HEK293 (cell line): ENCODE results near the gene ADAMTSL5.

Experiments used
- BCL11B ChIP-seq: fragments of 450-650 bp; formaldehyde crosslinking; IDR thresholded peaks from 2 replicates; pipeline ENCODE4 v1.5.1; 2016; ENCODE audit warnings: low read depth, missing biosample characterization, missing genetic modification characterization
- HOXD13 ChIP-seq: sonication (generic); formaldehyde crosslinking; IDR thresholded peaks from 2 replicates; pipeline ENCODE4 v1.8.0; 2022; ENCODE audit warnings: missing genetic modification reagents, borderline replicate concordance
- KLF1 ChIP-seq: fragments of 450-650 bp; formaldehyde crosslinking; IDR thresholded peaks from 2 replicates; pipeline ENCODE4 v1.5.1; 2016; ENCODE audit warnings: missing biosample characterization, missing genetic modification characterization
- MEIS1 ChIP-seq: sonication (generic); formaldehyde crosslinking; IDR thresholded peaks from 2 replicates; pipeline ENCODE4 v1.8.1; 2022; ENCODE audit warnings: missing genetic modification reagents, mild to moderate bottlenecking, borderline replicate concordance
- OSR2 ChIP-seq: fragments of 450-650 bp; formaldehyde crosslinking; IDR thresholded peaks from 2 replicates; pipeline ENCODE4 v1.5.1; 2016; ENCODE audit warnings: missing biosample characterization, missing genetic modification characterization
- PRDM4 ChIP-seq: fragments of 450-650 bp; formaldehyde crosslinking; IDR thresholded peaks from 2 replicates; pipeline ENCODE4 v1.5.1; 2017; ENCODE audit warnings: missing biosample characterization, missing genetic modification characterization
- YY2 ChIP-seq: fragments of 450-650 bp; formaldehyde crosslinking; IDR thresholded peaks from 2 replicates; pipeline ENCODE4 v1.5.1; 2016; ENCODE audit warnings: missing biosample characterization, missing genetic modification characterization
- ZBTB21 ChIP-seq: fragments of 450-650 bp; formaldehyde crosslinking; IDR thresholded peaks from 2 replicates; pipeline ENCODE4 v1.5.1; 2017; ENCODE audit warnings: missing biosample characterization, missing genetic modification characterization
- ZBTB44 ChIP-seq: fragments of 450-650 bp; IDR thresholded peaks from 2 replicates; pipeline ENCODE4 v1.5.1; 2018; ENCODE audit warnings: missing biosample characterization, mild to moderate bottlenecking, missing genetic modification characterization
- ZNF10 ChIP-seq: fragments of 450-650 bp; formaldehyde crosslinking; IDR thresholded peaks from 2 replicates; pipeline ENCODE4 v1.5.1; 2017; ENCODE audit warnings: missing biosample characterization, missing genetic modification characterization
- ZNF239 ChIP-seq: fragments of 450-650 bp; formaldehyde crosslinking; IDR thresholded peaks from 2 replicates; pipeline ENCODE4 v1.5.1; 2016; ENCODE audit warnings: missing biosample characterization, missing genetic modification characterization
- ZNF248 ChIP-seq: fragments of 450-650 bp; formaldehyde crosslinking; IDR thresholded peaks from 2 replicates; pipeline ENCODE4 v1.5.1; 2017; ENCODE audit warnings: missing biosample characterization, missing genetic modification characterization
- ZNF341 ChIP-seq: fragments of 450-650 bp; formaldehyde crosslinking; IDR thresholded peaks from 2 replicates; pipeline ENCODE4; 2016; ENCODE audit warnings: low read depth, missing biosample characterization, missing genetic modification characterization
- ZNF549 ChIP-seq: fragments of 450-650 bp; IDR thresholded peaks from 2 replicates; pipeline ENCODE4 v1.5.1; 2018; ENCODE audit warnings: missing biosample characterization, missing genetic modification characterization, mild to moderate bottlenecking, inconsistent platforms, moderate library complexity
- ZNF555 ChIP-seq: fragments of 450-650 bp; formaldehyde crosslinking; conservative IDR thresholded peaks from 2 replicates; pipeline ENCODE4 v1.5.1; 2017; ENCODE audit warnings: missing biosample characterization, mild to moderate bottlenecking, missing genetic modification characterization, inconsistent platforms
- ZNF830 ChIP-seq: fragments of 450-650 bp; IDR thresholded peaks from 2 replicates; pipeline ENCODE4 v1.5.0; 2018; ENCODE audit warnings: missing biosample characterization, missing genetic modification characterization, low read depth, mild to moderate bottlenecking, moderate library complexity
- TF ChIP-seq, protein P1 (sequence below): fragments of 450-650 bp; formaldehyde crosslinking; optimal IDR thresholded peaks from 2 replicates; pipeline ENCODE3; 2016; ENCODE audit warnings: missing biosample characterization, mild to moderate bottlenecking, missing genetic modification characterization
- TF ChIP-seq, protein P2 (sequence below): fragments of 450-650 bp; formaldehyde crosslinking; IDR thresholded peaks from 2 replicates; pipeline ENCODE4 v1.5.1; 2016; ENCODE audit warnings: missing biosample characterization, missing genetic modification characterization
- TF ChIP-seq, protein P3 (sequence below): fragments of 450-650 bp; formaldehyde crosslinking; IDR thresholded peaks from 2 replicates; pipeline ENCODE4 v1.5.1; 2016; ENCODE audit warnings: missing biosample characterization, missing genetic modification characterization
- TF ChIP-seq, protein P4 (sequence below): fragments of 450-650 bp; formaldehyde crosslinking; IDR thresholded peaks from 2 replicates; pipeline ENCODE4 v1.5.1; 2017; ENCODE audit warnings: missing biosample characterization, missing genetic modification characterization

Gene ADAMTSL5

GRCh38 chr19:1490311-1491113 is 22.3 kb downstream of the ADAMTSL5 start, which contains the start of gene PCSK4 (continued):
- peak; percentile 47; the same call in 1 of the 2 replicates for TF ChIP-seq ZBTB21 (tag by site-specific recombination)
- no peak for TF ChIP-seq ZNF555
- TF ChIP-seq ZNF239 (tag by site-specific recombination), result no peak
- no peak for TF ChIP-seq YY2 (tag by site-specific recombination)
- no peak for TF ChIP-seq MEIS1 (CRISPR knock-in tag)
- no peak for TF ChIP-seq ZNF830 (tag by site-specific recombination)
- no peak for TF ChIP-seq ZNF248 (tag by site-specific recombination)
- no peak for TF ChIP-seq HOXD13 (CRISPR knock-in tag)
- peak; percentile 89; the same call in 1 of the 2 replicates for TF ChIP-seq ZNF10 (tag by site-specific recombination)
- no peak for TF ChIP-seq OSR2 (tag by site-specific recombination)
- TF ChIP-seq, protein P1, sequence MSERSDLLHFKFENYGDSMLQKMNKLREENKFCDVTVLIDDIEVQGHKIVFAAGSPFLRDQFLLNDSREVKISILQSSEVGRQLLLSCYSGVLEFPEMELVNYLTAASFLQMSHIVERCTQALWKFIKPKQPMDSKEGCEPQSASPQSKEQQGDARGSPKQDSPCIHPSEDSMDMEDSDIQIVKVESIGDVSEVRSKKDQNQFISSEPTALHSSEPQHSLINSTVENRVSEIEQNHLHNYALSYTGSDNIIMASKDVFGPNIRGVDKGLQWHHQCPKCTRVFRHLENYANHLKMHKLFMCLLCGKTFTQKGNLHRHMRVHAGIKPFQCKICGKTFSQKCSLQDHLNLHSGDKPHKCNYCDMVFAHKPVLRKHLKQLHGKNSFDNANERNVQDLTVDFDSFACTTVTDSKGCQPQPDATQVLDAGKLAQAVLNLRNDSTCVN, result peak; percentile 38
- TF ChIP-seq PRDM4 (tag by site-specific recombination), result no peak
- TF ChIP-seq KLF1 (tag by site-specific recombination), result peak; percentile 78
- peak; percentile 45; the same call in 1 of the 2 replicates for TF ChIP-seq ZNF341 (tag by site-specific recombination)
- TF ChIP-seq, protein P2, sequence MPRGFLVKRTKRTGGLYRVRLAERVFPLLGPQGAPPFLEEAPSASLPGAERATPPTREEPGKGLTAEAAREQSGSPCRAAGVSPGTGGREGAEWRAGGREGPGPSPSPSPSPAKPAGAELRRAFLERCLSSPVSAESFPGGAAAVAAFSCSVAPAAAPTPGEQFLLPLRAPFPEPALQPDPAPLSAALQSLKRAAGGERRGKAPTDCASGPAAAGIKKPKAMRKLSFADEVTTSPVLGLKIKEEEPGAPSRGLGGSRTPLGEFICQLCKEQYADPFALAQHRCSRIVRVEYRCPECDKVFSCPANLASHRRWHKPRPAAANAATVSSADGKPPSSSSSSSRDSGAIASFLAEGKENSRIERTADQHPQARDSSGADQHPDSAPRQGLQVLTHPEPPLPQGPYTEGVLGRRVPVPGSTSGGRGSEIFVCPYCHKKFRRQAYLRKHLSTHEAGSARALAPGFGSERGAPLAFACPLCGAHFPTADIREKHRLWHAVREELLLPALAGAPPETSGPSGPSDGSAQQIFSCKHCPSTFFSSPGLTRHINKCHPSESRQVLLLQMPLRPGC (tag by site-specific recombination), result 0 out of 2 replicates have a peak, but pooled peaks have one; percentile 23
- no peak for TF ChIP-seq BCL11B (tag by site-specific recombination)
- TF ChIP-seq, protein P3, sequence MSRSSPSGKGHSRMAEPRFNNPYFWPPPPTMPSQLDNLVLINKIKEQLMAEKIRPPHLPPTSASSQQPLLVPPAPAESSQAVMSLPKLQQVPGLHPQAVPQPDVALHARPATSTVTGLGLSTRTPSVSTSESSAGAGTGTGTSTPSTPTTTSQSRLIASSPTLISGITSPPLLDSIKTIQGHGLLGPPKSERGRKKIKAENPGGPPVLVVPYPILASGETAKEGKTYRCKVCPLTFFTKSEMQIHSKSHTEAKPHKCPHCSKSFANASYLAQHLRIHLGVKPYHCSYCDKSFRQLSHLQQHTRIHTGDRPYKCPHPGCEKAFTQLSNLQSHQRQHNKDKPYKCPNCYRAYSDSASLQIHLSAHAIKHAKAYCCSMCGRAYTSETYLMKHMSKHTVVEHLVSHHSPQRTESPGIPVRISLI (tag by site-specific recombination), result no peak
- TF ChIP-seq, protein P4, sequence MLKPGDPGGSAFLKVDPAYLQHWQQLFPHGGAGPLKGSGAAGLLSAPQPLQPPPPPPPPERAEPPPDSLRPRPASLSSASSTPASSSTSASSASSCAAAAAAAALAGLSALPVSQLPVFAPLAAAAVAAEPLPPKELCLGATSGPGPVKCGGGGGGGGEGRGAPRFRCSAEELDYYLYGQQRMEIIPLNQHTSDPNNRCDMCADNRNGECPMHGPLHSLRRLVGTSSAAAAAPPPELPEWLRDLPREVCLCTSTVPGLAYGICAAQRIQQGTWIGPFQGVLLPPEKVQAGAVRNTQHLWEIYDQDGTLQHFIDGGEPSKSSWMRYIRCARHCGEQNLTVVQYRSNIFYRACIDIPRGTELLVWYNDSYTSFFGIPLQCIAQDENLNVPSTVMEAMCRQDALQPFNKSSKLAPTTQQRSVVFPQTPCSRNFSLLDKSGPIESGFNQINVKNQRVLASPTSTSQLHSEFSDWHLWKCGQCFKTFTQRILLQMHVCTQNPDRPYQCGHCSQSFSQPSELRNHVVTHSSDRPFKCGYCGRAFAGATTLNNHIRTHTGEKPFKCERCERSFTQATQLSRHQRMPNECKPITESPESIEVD (tag by site-specific recombination), result no peak
- TF ChIP-seq ZBTB44, result no peak
- TF ChIP-seq ZNF549, result no peak
- TF ChIP-seq, all 188 proteins: peak for 35
